ENCODE data around the gene PTPRG.
"Not testable (repeated sequence)": the region's sequence is repeated elsewhere in the genome, so short reads cannot be mapped to it uniquely, and the experiment has no call there.

PTPRG gene

DNA sequence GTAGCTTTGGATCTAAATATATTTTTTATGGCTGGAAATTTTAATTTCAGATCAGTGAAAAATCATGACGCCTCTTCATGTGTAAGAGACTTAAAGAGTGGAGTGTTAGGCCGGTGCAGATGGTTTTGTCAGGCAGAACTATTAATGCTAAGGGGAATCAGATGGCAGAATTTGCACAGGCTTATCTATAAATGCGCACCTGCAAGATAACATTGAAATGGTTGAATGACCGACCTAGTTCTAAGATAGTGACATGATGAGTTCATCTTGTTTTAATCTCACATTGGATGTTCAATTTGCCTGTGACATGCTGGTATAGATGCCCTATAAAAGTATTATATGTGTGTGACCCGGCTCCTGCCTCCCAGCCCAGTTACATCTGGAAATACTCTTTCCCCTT is 471.4 kb downstream of the PTPRG start:
- ATAC-seq (ENCODE audit: low read depth) = no peak
- no peaks in the 10 kb centered on the region for H3K27me3 ChIP-seq (ENCODE audit: insufficient read depth, poor library complexity, severe bottlenecking)
- no peaks in the 10 kb centered on the region for H3K4me1 ChIP-seq (ENCODE audit: insufficient read depth, poor library complexity, severe bottlenecking)
- H3K9me3 ChIP-seq (ENCODE audit: severe bottlenecking) = no peaks in the 10 kb centered on the region
- no peak for DNase-seq (ENCODE audit: low spot score)
- H3K27ac ChIP-seq (ENCODE audit: poor library complexity, severe bottlenecking) = no peak overlapping the region
- no peaks in the 10 kb centered on the region for H3K36me3 ChIP-seq (ENCODE audit: low read depth)
- no peak overlapping the region for H3K4me3 ChIP-seq (ENCODE audit: severe bottlenecking)
- TF ChIP-seq, protein P1, sequence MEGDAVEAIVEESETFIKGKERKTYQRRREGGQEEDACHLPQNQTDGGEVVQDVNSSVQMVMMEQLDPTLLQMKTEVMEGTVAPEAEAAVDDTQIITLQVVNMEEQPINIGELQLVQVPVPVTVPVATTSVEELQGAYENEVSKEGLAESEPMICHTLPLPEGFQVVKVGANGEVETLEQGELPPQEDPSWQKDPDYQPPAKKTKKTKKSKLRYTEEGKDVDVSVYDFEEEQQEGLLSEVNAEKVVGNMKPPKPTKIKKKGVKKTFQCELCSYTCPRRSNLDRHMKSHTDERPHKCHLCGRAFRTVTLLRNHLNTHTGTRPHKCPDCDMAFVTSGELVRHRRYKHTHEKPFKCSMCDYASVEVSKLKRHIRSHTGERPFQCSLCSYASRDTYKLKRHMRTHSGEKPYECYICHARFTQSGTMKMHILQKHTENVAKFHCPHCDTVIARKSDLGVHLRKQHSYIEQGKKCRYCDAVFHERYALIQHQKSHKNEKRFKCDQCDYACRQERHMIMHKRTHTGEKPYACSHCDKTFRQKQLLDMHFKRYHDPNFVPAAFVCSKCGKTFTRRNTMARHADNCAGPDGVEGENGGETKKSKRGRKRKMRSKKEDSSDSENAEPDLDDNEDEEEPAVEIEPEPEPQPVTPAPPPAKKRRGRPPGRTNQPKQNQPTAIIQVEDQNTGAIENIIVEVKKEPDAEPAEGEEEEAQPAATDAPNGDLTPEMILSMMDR (IDR thresholded peaks at IDR 0.05; ENCODE audit: poor library complexity, severe bottlenecking) = no peak

DNA sequence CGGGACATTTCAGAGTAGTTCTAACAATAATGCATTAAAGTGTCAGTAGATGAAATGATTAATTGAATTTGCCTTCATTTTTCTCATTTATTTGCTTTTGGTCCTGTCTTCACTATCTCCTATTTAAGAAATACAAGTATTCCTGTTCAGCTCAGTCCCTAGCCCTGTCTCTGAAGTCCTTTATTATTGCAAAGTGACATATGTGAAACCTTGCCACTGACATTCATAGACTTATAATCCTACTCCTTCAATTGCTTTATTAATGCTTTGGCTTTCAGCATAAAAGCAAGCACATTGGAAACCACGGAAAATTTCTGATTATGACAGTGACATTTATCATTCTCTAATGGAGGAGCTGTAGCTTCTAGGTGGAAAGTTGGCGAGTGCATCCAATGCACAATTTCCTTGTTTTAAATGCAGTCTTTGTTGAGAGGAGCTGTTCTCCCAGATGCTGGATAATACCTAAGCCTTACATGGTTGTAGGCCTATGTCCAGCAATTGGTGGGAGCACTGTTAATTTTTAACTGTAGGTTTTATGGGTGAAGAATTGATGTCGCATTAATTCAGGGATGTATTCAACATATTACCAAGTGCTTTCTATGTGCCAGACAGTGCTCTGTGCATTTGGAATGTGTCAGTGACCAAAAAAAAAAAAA is 474.2 kb downstream of the PTPRG start:
- no peaks in the 10 kb centered on the region for H3K4me1 ChIP-seq (ENCODE audit: insufficient read depth, poor library complexity, severe bottlenecking)
- ATAC-seq (ENCODE audit: low read depth) (no peak), DNase-seq (ENCODE audit: low spot score) (no peak)
- H3K27ac ChIP-seq (ENCODE audit: poor library complexity, severe bottlenecking) = no peak overlapping the region
- H3K9me3 ChIP-seq (ENCODE audit: severe bottlenecking) = no peaks in the 10 kb centered on the region
- H3K27me3 ChIP-seq (ENCODE audit: insufficient read depth, poor library complexity, severe bottlenecking) = no peaks in the 10 kb centered on the region
- no peaks in the 10 kb centered on the region for H3K36me3 ChIP-seq (ENCODE audit: low read depth)
- no peak overlapping the region for H3K4me3 ChIP-seq (ENCODE audit: severe bottlenecking)
- TF ChIP-seq, protein P1 (IDR thresholded peaks at IDR 0.05; ENCODE audit: poor library complexity, severe bottlenecking) = no peak

- DNase-seq (ENCODE audit: low spot score) (no peak), ATAC-seq (ENCODE audit: low read depth) (no peak)
- no peaks in the 10 kb centered on the region for H3K9me3 ChIP-seq (ENCODE audit: severe bottlenecking)
- no peaks in the 10 kb centered on the region for H3K36me3 ChIP-seq (ENCODE audit: low read depth)
- H3K27ac ChIP-seq (ENCODE audit: poor library complexity, severe bottlenecking) = no peak overlapping the region
- no peaks in the 10 kb centered on the region for H3K4me1 ChIP-seq (ENCODE audit: insufficient read depth, poor library complexity, severe bottlenecking)
- H3K27me3 ChIP-seq (ENCODE audit: insufficient read depth, poor library complexity, severe bottlenecking) = no peaks in the 10 kb centered on the region
- no peak overlapping the region for H3K4me3 ChIP-seq (ENCODE audit: severe bottlenecking)
- TF ChIP-seq, protein P1 (IDR thresholded peaks at IDR 0.05; ENCODE audit: poor library complexity, severe bottlenecking) = no peak
These were observed 475.4 kb downstream of the PTPRG start for GRCh38 chr3:62036726-62037125.

GRCh38 chr3:62038798-62039197 is 477.4 kb downstream of the PTPRG start:
- not testable (repeated sequence) for DNase-seq (ENCODE audit: low spot score)

GRCh38 chr3:62039586-62039985 is 478.2 kb downstream of the PTPRG start:
- H3K4me3 ChIP-seq (ENCODE audit: severe bottlenecking) = no peak overlapping the region
- H3K4me1 ChIP-seq (ENCODE audit: insufficient read depth, poor library complexity, severe bottlenecking) = no peaks in the 10 kb centered on the region
- TF ChIP-seq, protein P1 (IDR thresholded peaks at IDR 0.05; ENCODE audit: poor library complexity, severe bottlenecking) = no peak
- no peaks in the 10 kb centered on the region for H3K27me3 ChIP-seq (ENCODE audit: insufficient read depth, poor library complexity, severe bottlenecking)
- no peaks in the 10 kb centered on the region for H3K9me3 ChIP-seq (ENCODE audit: severe bottlenecking)
- H3K36me3 ChIP-seq (ENCODE audit: low read depth) = no peaks in the 10 kb centered on the region
- DNase-seq (ENCODE audit: low spot score) (no peak), ATAC-seq (ENCODE audit: low read depth) (no peak)
- H3K27ac ChIP-seq (ENCODE audit: poor library complexity, severe bottlenecking) = no peak overlapping the region

More at GRCh38 chr3:62038798-62039197, 477.4 kb downstream of the PTPRG start:
- not testable (repeated sequence) for H3K36me3 ChIP-seq (ENCODE audit: low read depth); H3K27ac ChIP-seq (ENCODE audit: poor library complexity, severe bottlenecking); ATAC-seq (ENCODE audit: low read depth); H3K9me3 ChIP-seq (ENCODE audit: severe bottlenecking); H3K4me1 ChIP-seq (ENCODE audit: insufficient read depth, poor library complexity, severe bottlenecking); H3K27me3 ChIP-seq (ENCODE audit: insufficient read depth, poor library complexity, severe bottlenecking); H3K4me3 ChIP-seq (ENCODE audit: severe bottlenecking)

Data from RWPE2 (cell line).